ENCODE results near the gene GPR158.

The GPR158 gene

GRCh38 chr10:25425776-25426175 lies 251.0 kb downstream of the GPR158 start:
- TF ChIP-seq, protein P1, sequence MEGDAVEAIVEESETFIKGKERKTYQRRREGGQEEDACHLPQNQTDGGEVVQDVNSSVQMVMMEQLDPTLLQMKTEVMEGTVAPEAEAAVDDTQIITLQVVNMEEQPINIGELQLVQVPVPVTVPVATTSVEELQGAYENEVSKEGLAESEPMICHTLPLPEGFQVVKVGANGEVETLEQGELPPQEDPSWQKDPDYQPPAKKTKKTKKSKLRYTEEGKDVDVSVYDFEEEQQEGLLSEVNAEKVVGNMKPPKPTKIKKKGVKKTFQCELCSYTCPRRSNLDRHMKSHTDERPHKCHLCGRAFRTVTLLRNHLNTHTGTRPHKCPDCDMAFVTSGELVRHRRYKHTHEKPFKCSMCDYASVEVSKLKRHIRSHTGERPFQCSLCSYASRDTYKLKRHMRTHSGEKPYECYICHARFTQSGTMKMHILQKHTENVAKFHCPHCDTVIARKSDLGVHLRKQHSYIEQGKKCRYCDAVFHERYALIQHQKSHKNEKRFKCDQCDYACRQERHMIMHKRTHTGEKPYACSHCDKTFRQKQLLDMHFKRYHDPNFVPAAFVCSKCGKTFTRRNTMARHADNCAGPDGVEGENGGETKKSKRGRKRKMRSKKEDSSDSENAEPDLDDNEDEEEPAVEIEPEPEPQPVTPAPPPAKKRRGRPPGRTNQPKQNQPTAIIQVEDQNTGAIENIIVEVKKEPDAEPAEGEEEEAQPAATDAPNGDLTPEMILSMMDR (IDR thresholded peaks at IDR 0.05; ENCODE audit: low read depth, low read length, missing control alignments): no peak
- DNase-seq: no peak
- H3K4me3 ChIP-seq (ENCODE audit: low read depth, low read length): no peak overlapping the region
- no peaks in the 10 kb centered on the region for H3K27me3 ChIP-seq (replicated peaks)
- H3K27ac ChIP-seq: no peak overlapping the region
- in situ Hi-C loops (cut with HindIII; ENCODE audit: low pct_ligation_motif_present, low sequenced_read_pairs): no loop called here
- no peaks in the 10 kb centered on the region for H3K36me3 ChIP-seq (replicated peaks)

DNA sequence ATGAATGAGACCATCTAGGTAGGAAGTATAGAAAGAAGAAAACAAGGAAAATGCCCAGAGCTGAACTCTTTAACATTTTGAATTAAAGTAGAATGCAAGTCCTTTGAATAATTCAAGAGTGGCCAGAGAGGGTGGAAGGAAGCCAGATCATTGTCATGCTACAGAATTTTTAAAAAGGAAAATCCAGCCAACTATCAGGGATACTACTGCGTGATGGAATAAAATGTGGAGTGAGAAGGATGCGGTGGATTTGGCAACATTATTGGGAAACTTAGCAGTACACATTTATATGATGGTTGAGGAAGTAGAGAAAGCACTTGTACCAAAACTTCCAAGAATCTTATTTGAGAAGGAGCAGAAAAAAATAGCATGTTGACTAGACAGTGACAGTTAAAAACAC lies 261.6 kb downstream of the GPR158 start:
- no peak for DNase-seq
- TF ChIP-seq, protein P1 (IDR thresholded peaks at IDR 0.05; ENCODE audit: low read depth, low read length, missing control alignments): no peak
- in situ Hi-C loops (cut with HindIII; ENCODE audit: low pct_ligation_motif_present, low sequenced_read_pairs): no loop called here

DNA sequence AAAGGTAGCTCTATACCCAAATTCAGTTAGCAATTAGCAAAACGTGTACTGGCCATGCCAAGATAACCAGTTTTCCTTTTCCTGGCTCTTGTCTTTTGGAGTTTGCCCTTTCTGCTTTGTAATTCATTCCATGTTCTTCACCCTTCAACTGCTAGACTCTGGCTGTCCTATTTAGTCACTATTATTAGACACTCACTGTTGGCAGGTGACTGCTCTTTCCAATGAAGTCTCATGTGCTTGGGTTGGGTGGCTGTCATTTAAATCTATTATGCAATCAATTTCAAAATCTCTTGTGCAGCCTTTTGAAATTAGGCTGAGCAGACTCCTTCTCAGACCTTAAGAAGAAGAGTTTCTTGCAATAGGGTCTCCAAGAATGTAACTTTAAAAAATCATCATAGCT lies 266.5 kb downstream of the GPR158 start:
- in situ Hi-C loops (cut with HindIII; ENCODE audit: low pct_ligation_motif_present, low sequenced_read_pairs): no loop called here
- DNase-seq: no peak
- Histone ChIP-seq H3K36me3 (replicated peaks) (no peaks in the 10 kb centered on the region), H3K27ac (no peak overlapping the region), H3K4me3 (ENCODE audit: low read depth, low read length) (no peak overlapping the region), H3K27me3 (replicated peaks) (no peaks in the 10 kb centered on the region)
- TF ChIP-seq, protein P1 (IDR thresholded peaks at IDR 0.05; ENCODE audit: low read depth, low read length, missing control alignments): no peak

More for the DNA sequence above, 261.6 kb downstream of the GPR158 start:
- H3K36me3 ChIP-seq (replicated peaks): no peaks in the 10 kb centered on the region
- H3K27me3 ChIP-seq (replicated peaks): no peaks in the 10 kb centered on the region
- H3K27ac ChIP-seq: no peak overlapping the region
- H3K4me3 ChIP-seq (ENCODE audit: low read depth, low read length): no peak overlapping the region

GRCh38 chr10:25444266-25444665 lies 269.5 kb downstream of the GPR158 start:
- TF ChIP-seq, protein P1 (IDR thresholded peaks at IDR 0.05; ENCODE audit: low read depth, low read length, missing control alignments): no peak
- DNase-seq: no peak
- in situ Hi-C loops (cut with HindIII; ENCODE audit: low pct_ligation_motif_present, low sequenced_read_pairs): no loop called here
- Histone ChIP-seq H3K27me3 (replicated peaks) (no peaks in the 10 kb centered on the region), H3K4me3 (ENCODE audit: low read depth, low read length) (no peak overlapping the region), H3K36me3 (replicated peaks) (no peaks in the 10 kb centered on the region), H3K27ac (no peak overlapping the region)

GRCh38 chr10:25451401-25451800 lies 276.6 kb downstream of the GPR158 start:
- Histone ChIP-seq H3K27me3 (replicated peaks) (no peaks in the 10 kb centered on the region), H3K4me3 (ENCODE audit: low read depth, low read length) (no peak overlapping the region), H3K27ac (no peak overlapping the region), H3K36me3 (replicated peaks) (no peaks in the 10 kb centered on the region)
- no peak for DNase-seq
- TF ChIP-seq, protein P1 (IDR thresholded peaks at IDR 0.05; ENCODE audit: low read depth, low read length, missing control alignments): no peak
- in situ Hi-C loops (cut with HindIII; ENCODE audit: low pct_ligation_motif_present, low sequenced_read_pairs): no loop called here

- Histone ChIP-seq H3K27me3 (replicated peaks) (no peaks in the 10 kb centered on the region), H3K4me3 (ENCODE audit: low read depth, low read length) (no peak overlapping the region), H3K36me3 (replicated peaks) (no peaks in the 10 kb centered on the region), H3K27ac (no peak overlapping the region)
- in situ Hi-C loops (cut with HindIII; ENCODE audit: low pct_ligation_motif_present, low sequenced_read_pairs): no loop called here
- TF ChIP-seq, protein P1 (IDR thresholded peaks at IDR 0.05; ENCODE audit: low read depth, low read length, missing control alignments): no peak
- no peak for DNase-seq
Observed at GRCh38 chr10:25453619-25454018, 278.8 kb downstream of the GPR158 start.
